Lung (tissue), 12 donors: ENCODE data around the gene GPR137C. TPM values are rescaled to one million over a fixed set of nuclear protein-coding genes. Genes with fewer than 3 reads are reported as not detected.

Experiments used
- ATAC-seq: fragments of 200-7000 bp; cut with Tn5 transposase; one replicate; pipeline ENCODE4 v1.9.1; 2020; ENCODE audit warnings: moderate number of reproducible peaks; ENCODE audit not compliant: insufficient read depth, low FRiP score
- DNase-seq, 3 donors: peaks; one replicate each; pipeline ENCODE4 v3.0.0-alpha.2; 2013 to 2017
- H3K27ac ChIP-seq, 2 donors: one replicate each; pipeline ENCODE4 v1.5.1; 2013; ENCODE audit warnings: mild to moderate bottlenecking in 2 of 2, moderate library complexity in 2 of 2, control low read depth in 1 of 2, inconsistent platforms in 1 of 2, low read depth in 1 of 2, low read length in 1 of 2
- H3K27me3 ChIP-seq, 3 donors: one replicate each; pipeline ENCODE4 v1.5.1; 2013; ENCODE audit warnings: low read length in 2 of 3; ENCODE audit not compliant: control insufficient read depth in 3 of 3, insufficient read depth in 3 of 3
- H3K36me3 ChIP-seq, 4 donors: one replicate each; pipeline ENCODE4 v1.5.1; 2013; ENCODE audit warnings: low read length in 4 of 4, mild to moderate bottlenecking in 1 of 4, moderate library complexity in 1 of 4; ENCODE audit not compliant: control insufficient read depth in 4 of 4, insufficient read depth in 4 of 4
- H3K4me1 ChIP-seq, 5 donors: one replicate each; pipeline ENCODE4 v1.5.1; 2013; ENCODE audit warnings: low read length in 5 of 5, mild to moderate bottlenecking in 2 of 5, moderate library complexity in 1 of 5; ENCODE audit not compliant: control insufficient read depth in 5 of 5, insufficient read depth in 5 of 5
- H3K4me3 ChIP-seq: one replicate; pipeline ENCODE4 v1.5.1; 2013; ENCODE audit warnings: mild to moderate bottlenecking, control low read depth, moderate library complexity
- H3K9ac ChIP-seq, 2 donors: one replicate each; pipeline ENCODE4 v1.5.1; 2013; ENCODE audit warnings: low read length in 2 of 2, control low read depth in 1 of 2; ENCODE audit not compliant: insufficient read depth in 1 of 2
- H3K9me3 ChIP-seq, 4 donors: one replicate each; pipeline ENCODE4 v1.5.1; 2013; ENCODE audit warnings: low read length in 3 of 4, mild to moderate bottlenecking in 1 of 4, moderate library complexity in 1 of 4; ENCODE audit not compliant: control insufficient read depth in 4 of 4, insufficient read depth in 3 of 4
- CTCF ChIP-seq: IDR thresholded peaks from 2 replicates; pipeline ENCODE4 v1.5.1; 2012; ENCODE audit warnings: mild to moderate bottlenecking; ENCODE audit errors: control extremely low read depth, extremely low read depth
- WGBS, 2 donors: extraction: QIAGEN DNeasy Blood & Tissue Kit; methylation state at CpG; one replicate each; pipeline ENCODE4 v1.1.7; 2013; 5-methylcytosine and 5-hydroxymethylcytosine counted together
- polyA plus RNA-seq, 2 donors: library from polyadenylated mRNA; stranded (reverse); fragments of 200-250 nt; gene quantifications; one replicate each; pipeline ENCODE4 v1.2.1, GENCODE V29; 2013
- total RNA-seq, 2 donors: library from RNA; depleted of rRNA in 1 of 2; stranded (reverse); fragments of >200 nt in 1 of 2; gene quantifications; one replicate each; pipeline ENCODE4 v1.2.1, GENCODE V29; 2014 to 2021
- donor health status: control.
- donor health status: control.
- donor health status: Bipolar disorder and iron deficiency.
- donor health status: healthy.
- donor health status: DM: yes; HTN: yes; CAD: no.

The GPR137C gene
- total and polyA plus RNA-seq, 4 donors = 0.26 to 7.0 (median 0.65) TPM

- H3K36me3 ChIP-seq = no peaks in the 10 kb centered on the region
- no peak overlapping the region for H3K27ac ChIP-seq
- no peaks in the 10 kb centered on the region for H3K9me3 ChIP-seq
- DNase-seq (no peak), ATAC-seq (no peak)
- H3K4me3 ChIP-seq = no peak overlapping the region
- TF ChIP-seq CTCF = no peak
- H3K9ac ChIP-seq = no peak overlapping the region
- no peaks in the 10 kb centered on the region for H3K4me1 ChIP-seq
- H3K27me3 ChIP-seq = no peaks in the 10 kb centered on the region
These were observed 30.9 kb downstream of the GPR137C start for GRCh38 chr14:52583544-52583943.

GRCh38 chr14:52589646-52590045, 37.0 kb downstream of the GPR137C start:
- no peak for TF ChIP-seq CTCF
- WGBS, 2 donors = 73 to 75% methylated on average over 4 of the region's 4 CpGs

GRCh38 chr14:52590318-52590717, 37.7 kb downstream of the GPR137C start:
- Histone ChIP-seq H3K27me3 (no peaks in the 10 kb centered on the region), H3K9me3 (no peaks in the 10 kb centered on the region), H3K27ac (no peak overlapping the region), H3K4me3 (no peak overlapping the region), H3K4me1 (no peaks in the 10 kb centered on the region), H3K36me3 (no peaks in the 10 kb centered on the region), H3K9ac (no peak overlapping the region)
- WGBS, 2 donors = 90 to 97% methylated on average over 1 of the region's 1 CpG
- TF ChIP-seq CTCF = no peak
- DNase-seq = no peak
- no peak for ATAC-seq

More at GRCh38 chr14:52589646-52590045, 37.0 kb downstream of the GPR137C start:
- Histone ChIP-seq H3K9ac (no peak overlapping the region), H3K27ac (no peak overlapping the region), H3K27me3 (no peaks in the 10 kb centered on the region), H3K4me1 (no peaks in the 10 kb centered on the region), H3K36me3 (no peaks in the 10 kb centered on the region), H3K4me3 (no peak overlapping the region), H3K9me3 (no peaks in the 10 kb centered on the region)
- ATAC-seq (no peak), DNase-seq (no peak)

DNA sequence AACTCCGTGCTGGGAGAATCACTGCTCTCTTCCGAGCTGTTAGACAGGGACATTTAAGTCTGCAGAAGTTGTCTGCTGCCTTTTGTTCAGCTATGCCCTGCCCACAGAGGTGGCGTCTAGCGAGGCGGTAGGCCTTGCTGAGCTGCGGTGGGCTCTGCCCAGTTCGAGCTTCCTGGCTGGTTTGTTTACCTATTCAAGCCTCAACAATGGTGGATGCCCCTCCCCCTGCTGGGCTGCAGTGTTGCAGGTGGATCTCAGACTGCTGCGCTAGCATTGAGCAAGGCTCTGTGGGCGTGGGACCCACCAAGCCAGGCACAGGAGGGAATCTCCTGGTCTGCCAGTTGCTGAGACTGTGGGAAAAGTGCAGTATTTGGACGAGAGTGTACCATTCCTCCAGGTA, 43.7 kb downstream of the GPR137C start:
- H3K9ac ChIP-seq = no peak overlapping the region
- no peak for TF ChIP-seq CTCF
- peaks cover 0 to 2% (median 0%) of the 10 kb centered on the region in 4 donors for H3K9me3 ChIP-seq
- H3K4me1 ChIP-seq = no peaks in the 10 kb centered on the region
- no peak overlapping the region for H3K27ac ChIP-seq
- DNase-seq (no peak), ATAC-seq (no peak)
- H3K4me3 ChIP-seq = no peak overlapping the region
- no peaks in the 10 kb centered on the region for H3K36me3 ChIP-seq
- 88 to 90% methylated on average over 10 of the region's 10 CpGs for WGBS, 2 donors
- no peaks in the 10 kb centered on the region for H3K27me3 ChIP-seq
